ENCODE measurements around the gene MTHFD1. TPM values are rescaled to one million over a fixed set of nuclear protein-coding genes. Genes with fewer than 3 reads are reported as not detected.

The MTHFD1 gene
- total and polyA plus RNA-seq, 9 of the 15 experiments (the other 6 are each of a cell fraction or from before 2014, with no cell fraction given) = 66.7 to 158 (median 90.9) TPM

GRCh38 chr14:64504310-64504896 is 116.2 kb downstream of the MTHFD1 start, which contains the start of gene ZBTB1 (continued):
- peak in 1 of 2 experiments; percentile 52; a peak in 1 of 4 replicates for TF ChIP-seq UBTF (IDR thresholded peaks at IDR 0.05; ENCODE audit: borderline replicate concordance in 1 of 2, low read depth in 2 of 2, low read length in 2 of 2)
- no peak for TF ChIP-seq SRSF3 (IDR thresholded peaks at IDR 0.05; ENCODE audit: insufficient read depth, low read length)
- peak; percentile 29 for TF ChIP-seq KDM5B (IDR thresholded peaks at IDR 0.05; ENCODE audit: insufficient replicate concordance, low read depth, low read length)
- peak in 1 of 2 experiments; percentile 18; a peak in 1 of 4 replicates for TF ChIP-seq MAZ (CRISPR knock-in tag; conservative IDR thresholded peaks at IDR 0.05 in 1 of 2, IDR thresholded peaks at IDR 0.05 in 1 of 2)
- no peak for TF ChIP-seq CREBBP (IDR thresholded peaks at IDR 0.05; ENCODE audit: low read depth, low read length)
- 0 out of 2 replicates have a peak, but pooled peaks have one; percentile 14 for TF ChIP-seq ELF2 (CRISPR knock-in tag; IDR thresholded peaks at IDR 0.05)
- peak; percentile 59 for TF ChIP-seq SAP30 (IDR thresholded peaks at IDR 0.05; ENCODE audit: borderline replicate concordance, insufficient read depth, low read depth, low read length, poor library complexity, severe bottlenecking)
- TF ChIP-seq MYC (IDR thresholded peaks at IDR 0.05; ENCODE audit: low read depth, low read length) = no peak
- TF ChIP-seq MYC (CRISPR knock-in tag; IDR thresholded peaks at IDR 0.05; ENCODE audit: borderline replicate concordance, low read depth) = peak; percentile 37; the same call in 1 of the 2 replicates
- peak in 1 of 2 experiments; percentile 67 for TF ChIP-seq E2F6 (IDR thresholded peaks at IDR 0.05; ENCODE audit: borderline replicate concordance in 1 of 2, extremely low read depth in 1 of 2, insufficient read depth in 1 of 2, insufficient read length in 1 of 2, low read depth in 1 of 2, low read length in 1 of 2, poor library complexity in 1 of 2, severe bottlenecking in 1 of 2)
- no peak for TF ChIP-seq ZNF668 (CRISPR knock-in tag; IDR thresholded peaks at IDR 0.05)
- 0 out of 2 replicates have a peak, but pooled peaks have one; percentile 6 for TF ChIP-seq SPI1 (IDR thresholded peaks at IDR 0.05; ENCODE audit: borderline replicate concordance, low read depth, low read length)
- no peak for TF ChIP-seq MYNN (IDR thresholded peaks at IDR 0.05)
- no peak for TF ChIP-seq MYNN (CRISPR knock-in tag; IDR thresholded peaks at IDR 0.05)
- 0 out of 2 replicates have a peak, but pooled peaks have one; percentile 33 for TF ChIP-seq EP400 (IDR thresholded peaks at IDR 0.05)
- 0 out of 2 replicates have a peak, but pooled peaks have one; percentile 7 for TF ChIP-seq TARDBP (IDR thresholded peaks at IDR 0.05)
- TF ChIP-seq CTBP1 (IDR thresholded peaks at IDR 0.05; ENCODE audit: borderline replicate concordance) = peak; percentile 93
- peak; percentile 44; the same call in 1 of the 2 replicates for TF ChIP-seq PHF8 (IDR thresholded peaks at IDR 0.05; ENCODE audit: borderline replicate concordance, low read length)
- peak; percentile 73 for TF ChIP-seq CREM (IDR thresholded peaks at IDR 0.05; ENCODE audit: low read depth)
- peak; percentile 28 for TF ChIP-seq PRPF4 (IDR thresholded peaks at IDR 0.05; ENCODE audit: insufficient read depth, low read depth, low read length, poor library complexity, severe bottlenecking)
- TF ChIP-seq ZBTB17 (CRISPR knock-in tag; IDR thresholded peaks at IDR 0.05) = peak; percentile 76; the same call in 1 of the 2 replicates
